ENCODE measurements around the gene AGTPBP1. TPM values are rescaled to one million over a fixed set of nuclear protein-coding genes. Genes with fewer than 3 reads are reported as not detected.
"Not testable (repeated sequence)": the region's sequence is repeated elsewhere in the genome, so short reads cannot be mapped to it uniquely, and the experiment has no call there.

AGTPBP1 gene
- total and polyA plus RNA-seq, 2 donors, result 15.9 to 34.7 TPM

DNA sequence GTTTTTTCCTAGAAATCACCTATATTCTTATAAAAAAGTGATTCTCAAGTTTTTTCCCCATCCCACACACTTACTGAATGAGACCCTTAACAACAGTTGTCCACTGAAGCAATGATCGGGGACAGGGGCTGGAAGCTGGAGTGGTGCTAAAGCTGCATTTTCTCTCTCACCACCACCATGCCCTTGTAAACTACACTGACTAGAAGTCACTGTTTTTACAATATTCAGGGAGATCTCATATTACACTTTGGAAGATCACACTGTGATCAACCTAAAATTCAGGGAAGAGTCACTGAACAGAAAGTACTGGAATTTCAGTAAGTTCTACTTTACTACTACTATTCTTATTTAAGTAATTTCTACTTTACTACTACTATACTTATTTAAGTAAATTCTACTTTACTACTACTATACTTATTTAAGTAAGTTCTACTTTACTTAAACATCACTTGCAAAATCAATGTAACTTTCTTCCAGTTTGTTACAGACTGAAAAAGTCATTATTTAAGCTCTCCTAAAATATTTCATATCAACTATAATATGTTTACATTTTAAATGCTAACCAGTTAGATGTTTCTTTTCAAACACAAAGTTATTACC lies 164.3 kb downstream of the AGTPBP1 start:
- DNase-seq (ENCODE audit: low read depth in 6 of 9, low spot score in 9 of 9), result no peak
- Histone ChIP-seq H3K9me3 (ENCODE audit: control insufficient read depth in 2 of 2, insufficient read depth in 1 of 2, low read length in 1 of 2) (no peaks in the 10 kb centered on the region), H3K4me1 (ENCODE audit: control insufficient read depth in 2 of 2, insufficient read depth in 2 of 2, low read length in 2 of 2) (no peaks in the 10 kb centered on the region), H3K27ac (ENCODE audit: low read depth in 1 of 2, low read length in 1 of 2) (no peak overlapping the region), H3K36me3 (ENCODE audit: control insufficient read depth in 2 of 2, insufficient read depth in 2 of 2, low read length in 1 of 2) (peaks cover 0 to 3% of the 10 kb centered on the region in 2 donors), H3K27me3 (ENCODE audit: control insufficient read depth in 2 of 2, insufficient read depth in 1 of 2, low read length in 1 of 2) (no peaks in the 10 kb centered on the region), H3K4me3 (ENCODE audit: low read length in 2 of 2) (no peak overlapping the region)
- 98% methylated on average over 1 of the region's 1 CpG for WGBS

DNA sequence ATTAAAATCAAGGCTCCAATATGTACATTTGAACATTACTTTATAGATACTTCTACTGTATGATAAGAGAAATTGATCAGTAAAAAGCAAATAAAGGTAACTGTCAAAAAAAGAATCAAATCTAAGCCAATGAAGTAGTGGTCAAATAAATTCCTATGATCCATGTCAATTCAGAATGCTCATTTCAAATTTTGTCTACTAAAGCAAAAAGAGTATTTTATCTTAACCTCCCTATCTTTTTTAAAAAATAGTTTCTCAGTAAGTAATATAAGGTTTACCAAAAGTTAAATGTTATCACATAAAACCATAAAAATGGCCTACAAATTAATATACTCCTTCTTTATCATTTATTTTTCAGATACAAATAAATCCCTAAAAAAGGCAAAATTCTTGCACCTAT lies 165.9 kb downstream of the AGTPBP1 start:
- Histone ChIP-seq H3K27ac (ENCODE audit: low read depth in 1 of 2, low read length in 1 of 2) (no peak overlapping the region), H3K4me1 (ENCODE audit: control insufficient read depth in 2 of 2, insufficient read depth in 2 of 2, low read length in 2 of 2) (no peaks in the 10 kb centered on the region), H3K27me3 (ENCODE audit: control insufficient read depth in 2 of 2, insufficient read depth in 1 of 2, low read length in 1 of 2) (no peaks in the 10 kb centered on the region), H3K36me3 (ENCODE audit: control insufficient read depth in 2 of 2, insufficient read depth in 2 of 2, low read length in 1 of 2) (peaks cover 0 to 3% of the 10 kb centered on the region in 2 donors), H3K9me3 (ENCODE audit: control insufficient read depth in 2 of 2, insufficient read depth in 1 of 2, low read length in 1 of 2) (no peaks in the 10 kb centered on the region), H3K4me3 (ENCODE audit: low read length in 2 of 2) (no peak overlapping the region)
- no peak for DNase-seq (ENCODE audit: low read depth in 6 of 9, low spot score in 9 of 9)

GRCh38 chr9:85573546-85573945 lies 168.2 kb downstream of the AGTPBP1 start:
- 97% methylated on average over 24 of the region's 26 CpGs for WGBS
- not testable (repeated sequence) for H3K4me1 ChIP-seq (ENCODE audit: control insufficient read depth in 2 of 2, insufficient read depth in 2 of 2, low read length in 2 of 2); H3K4me3 ChIP-seq (ENCODE audit: low read length in 2 of 2); H3K36me3 ChIP-seq (ENCODE audit: control insufficient read depth in 2 of 2, insufficient read depth in 2 of 2, low read length in 1 of 2); H3K27ac ChIP-seq (ENCODE audit: low read depth in 1 of 2, low read length in 1 of 2); H3K9me3 ChIP-seq (ENCODE audit: control insufficient read depth in 2 of 2, insufficient read depth in 1 of 2, low read length in 1 of 2); DNase-seq (ENCODE audit: low read depth in 6 of 9, low spot score in 9 of 9); H3K27me3 ChIP-seq (ENCODE audit: control insufficient read depth in 2 of 2, insufficient read depth in 1 of 2, low read length in 1 of 2)

GRCh38 chr9:85572917-85573316 lies 168.8 kb downstream of the AGTPBP1 start:
- DNase-seq (ENCODE audit: low read depth in 6 of 9, low spot score in 9 of 9); H3K27me3 ChIP-seq (ENCODE audit: control insufficient read depth in 2 of 2, insufficient read depth in 1 of 2, low read length in 1 of 2); H3K27ac ChIP-seq (ENCODE audit: low read depth in 1 of 2, low read length in 1 of 2); H3K4me1 ChIP-seq (ENCODE audit: control insufficient read depth in 2 of 2, insufficient read depth in 2 of 2, low read length in 2 of 2); H3K9me3 ChIP-seq (ENCODE audit: control insufficient read depth in 2 of 2, insufficient read depth in 1 of 2, low read length in 1 of 2); H3K4me3 ChIP-seq (ENCODE audit: low read length in 2 of 2); H3K36me3 ChIP-seq (ENCODE audit: control insufficient read depth in 2 of 2, insufficient read depth in 2 of 2, low read length in 1 of 2): not testable (repeated sequence)
- 97% methylated on average over 11 of the region's 11 CpGs for WGBS

GRCh38 chr9:85569988-85570387 lies 171.8 kb downstream of the AGTPBP1 start:
- Histone ChIP-seq H3K36me3 (ENCODE audit: control insufficient read depth in 2 of 2, insufficient read depth in 2 of 2, low read length in 1 of 2) (peaks cover 0 to 3% of the 10 kb centered on the region in 2 donors), H3K4me1 (ENCODE audit: control insufficient read depth in 2 of 2, insufficient read depth in 2 of 2, low read length in 2 of 2) (no peaks in the 10 kb centered on the region), H3K9me3 (ENCODE audit: control insufficient read depth in 2 of 2, insufficient read depth in 1 of 2, low read length in 1 of 2) (no peaks in the 10 kb centered on the region), H3K27me3 (ENCODE audit: control insufficient read depth in 2 of 2, insufficient read depth in 1 of 2, low read length in 1 of 2) (no peaks in the 10 kb centered on the region), H3K4me3 (ENCODE audit: low read length in 2 of 2) (no peak overlapping the region), H3K27ac (ENCODE audit: low read depth in 1 of 2, low read length in 1 of 2) (no peak overlapping the region)
- no peak for DNase-seq (ENCODE audit: low read depth in 6 of 9, low spot score in 9 of 9)
- 97% methylated on average over 2 of the region's 2 CpGs for WGBS

- Histone ChIP-seq H3K36me3 (ENCODE audit: control insufficient read depth in 2 of 2, insufficient read depth in 2 of 2, low read length in 1 of 2) (no peaks in the 10 kb centered on the region), H3K4me1 (ENCODE audit: control insufficient read depth in 2 of 2, insufficient read depth in 2 of 2, low read length in 2 of 2) (no peaks in the 10 kb centered on the region), H3K4me3 (ENCODE audit: low read length in 2 of 2) (no peak overlapping the region), H3K27ac (ENCODE audit: low read depth in 1 of 2, low read length in 1 of 2) (no peak overlapping the region), H3K27me3 (ENCODE audit: control insufficient read depth in 2 of 2, insufficient read depth in 1 of 2, low read length in 1 of 2) (no peaks in the 10 kb centered on the region), H3K9me3 (ENCODE audit: control insufficient read depth in 2 of 2, insufficient read depth in 1 of 2, low read length in 1 of 2) (no peaks in the 10 kb centered on the region)
- WGBS, result 97% methylated on average over 3 of the region's 3 CpGs
- no peak for DNase-seq (ENCODE audit: low read depth in 6 of 9, low spot score in 9 of 9)
These were observed 182.2 kb downstream of the AGTPBP1 start for GRCh38 chr9:85559526-85559925.

DNA sequence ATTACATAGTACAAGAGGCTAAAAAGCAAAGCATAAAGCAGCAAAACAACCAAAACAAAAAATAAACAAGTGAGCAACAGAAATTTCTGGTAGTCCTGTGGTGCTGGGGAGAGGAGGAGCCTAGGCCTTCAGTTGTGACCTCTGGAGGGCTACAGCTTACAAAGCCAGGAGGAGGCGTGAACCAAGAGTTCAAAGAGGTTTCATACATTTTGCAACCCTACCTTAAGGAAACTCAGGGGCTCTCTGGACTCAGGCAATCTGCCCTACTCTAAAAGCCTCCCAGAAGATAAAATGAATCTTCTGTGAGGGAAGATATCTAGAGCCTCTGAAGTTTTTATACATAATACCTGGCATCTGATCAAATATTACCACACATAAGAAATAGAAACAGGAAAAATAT lies 187.4 kb downstream of the AGTPBP1 start:
- WGBS, result 98% methylated on average over 1 of the region's 1 CpG
- Histone ChIP-seq H3K36me3 (ENCODE audit: control insufficient read depth in 2 of 2, insufficient read depth in 2 of 2, low read length in 1 of 2) (no peaks in the 10 kb centered on the region), H3K4me3 (ENCODE audit: low read length in 2 of 2) (no peak overlapping the region), H3K27me3 (ENCODE audit: control insufficient read depth in 2 of 2, insufficient read depth in 1 of 2, low read length in 1 of 2) (no peaks in the 10 kb centered on the region), H3K9me3 (ENCODE audit: control insufficient read depth in 2 of 2, insufficient read depth in 1 of 2, low read length in 1 of 2) (no peaks in the 10 kb centered on the region), H3K4me1 (ENCODE audit: control insufficient read depth in 2 of 2, insufficient read depth in 2 of 2, low read length in 2 of 2) (peaks cover 0 to 2% of the 10 kb centered on the region in 2 donors), H3K27ac (ENCODE audit: low read depth in 1 of 2, low read length in 1 of 2) (no peak overlapping the region)
- DNase-seq (ENCODE audit: low read depth in 6 of 9, low spot score in 9 of 9), result no peak

DNA sequence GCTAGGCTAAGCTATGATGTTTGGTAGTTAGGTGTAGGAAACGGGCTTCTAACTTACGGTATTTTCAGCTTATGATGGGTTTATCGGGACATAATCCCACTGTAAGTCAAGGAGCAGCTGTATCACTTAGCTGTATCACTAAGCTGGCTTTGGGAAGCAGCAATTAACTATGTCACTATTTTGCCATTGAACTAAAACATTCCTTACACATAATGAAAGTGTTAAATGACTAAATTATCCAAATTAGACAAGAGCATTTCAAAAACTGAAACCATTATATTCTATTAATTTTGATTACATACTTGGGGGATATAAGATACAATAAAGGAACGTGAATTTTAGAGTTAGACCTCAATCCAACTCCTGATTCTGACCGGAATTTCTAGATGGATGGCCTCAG lies 188.3 kb downstream of the AGTPBP1 start:
- H3K36me3 ChIP-seq (ENCODE audit: control insufficient read depth in 2 of 2, insufficient read depth in 2 of 2, low read length in 1 of 2), result no peaks in the 10 kb centered on the region
- H3K4me1 ChIP-seq (ENCODE audit: control insufficient read depth in 2 of 2, insufficient read depth in 2 of 2, low read length in 2 of 2), result peaks cover 0 to 2% of the 10 kb centered on the region in 2 donors
- H3K27ac ChIP-seq (ENCODE audit: low read depth in 1 of 2, low read length in 1 of 2), result no peak overlapping the region
- H3K9me3 ChIP-seq (ENCODE audit: control insufficient read depth in 2 of 2, insufficient read depth in 1 of 2, low read length in 1 of 2), result no peaks in the 10 kb centered on the region
- H3K4me3 ChIP-seq (ENCODE audit: low read length in 2 of 2), result no peak overlapping the region
- no peak for DNase-seq (ENCODE audit: low read depth in 6 of 9, low spot score in 9 of 9)
- H3K27me3 ChIP-seq (ENCODE audit: control insufficient read depth in 2 of 2, insufficient read depth in 1 of 2, low read length in 1 of 2), result no peaks in the 10 kb centered on the region
- WGBS, result 96% methylated on average over 5 of the region's 5 CpGs

DNA sequence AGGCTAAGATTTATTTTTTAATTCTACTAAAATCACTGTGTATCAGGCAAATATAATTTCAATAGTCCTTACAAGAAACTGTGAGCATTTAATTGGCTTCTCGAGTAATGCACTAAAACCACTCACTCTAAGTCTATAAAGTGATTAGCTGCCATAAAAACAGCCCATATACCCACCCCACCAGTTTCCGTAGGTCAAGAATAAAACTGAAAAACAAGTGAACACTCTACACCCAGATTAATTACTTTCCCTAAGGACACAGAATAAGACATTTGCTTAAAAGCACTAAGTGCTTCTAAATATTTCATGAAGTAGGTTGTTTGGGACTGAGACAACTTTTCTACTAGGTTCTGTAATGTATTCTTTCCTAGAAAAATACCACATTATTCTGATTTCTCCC lies 194.2 kb downstream of the AGTPBP1 start:
- H3K27me3 ChIP-seq (ENCODE audit: control insufficient read depth in 2 of 2, insufficient read depth in 1 of 2, low read length in 1 of 2), result no peaks in the 10 kb centered on the region
- H3K4me3 ChIP-seq (ENCODE audit: low read length in 2 of 2), result no peak overlapping the region
- H3K36me3 ChIP-seq (ENCODE audit: control insufficient read depth in 2 of 2, insufficient read depth in 2 of 2, low read length in 1 of 2), result no peaks in the 10 kb centered on the region
- H3K27ac ChIP-seq (ENCODE audit: low read depth in 1 of 2, low read length in 1 of 2), result no peak overlapping the region
- H3K9me3 ChIP-seq (ENCODE audit: control insufficient read depth in 2 of 2, insufficient read depth in 1 of 2, low read length in 1 of 2), result no peaks in the 10 kb centered on the region
- no peaks in the 10 kb centered on the region for H3K4me1 ChIP-seq (ENCODE audit: control insufficient read depth in 2 of 2, insufficient read depth in 2 of 2, low read length in 2 of 2)
- 98% methylated on average over 2 of the region's 2 CpGs for WGBS
- DNase-seq (ENCODE audit: low read depth in 6 of 9, low spot score in 9 of 9), result no peak

- no peaks in the 10 kb centered on the region for H3K36me3 ChIP-seq (ENCODE audit: control insufficient read depth in 2 of 2, insufficient read depth in 2 of 2, low read length in 1 of 2)
- H3K9me3 ChIP-seq (ENCODE audit: control insufficient read depth in 2 of 2, insufficient read depth in 1 of 2, low read length in 1 of 2), result no peaks in the 10 kb centered on the region
- H3K27me3 ChIP-seq (ENCODE audit: control insufficient read depth in 2 of 2, insufficient read depth in 1 of 2, low read length in 1 of 2), result no peaks in the 10 kb centered on the region
- H3K4me3 ChIP-seq (ENCODE audit: low read length in 2 of 2), result no peak overlapping the region
- H3K4me1 ChIP-seq (ENCODE audit: control insufficient read depth in 2 of 2, insufficient read depth in 2 of 2, low read length in 2 of 2), result no peaks in the 10 kb centered on the region
- DNase-seq (ENCODE audit: low read depth in 6 of 9, low spot score in 9 of 9), result no peak
- WGBS, result 85% methylated on average over 1 of the region's 1 CpG
- no peak overlapping the region for H3K27ac ChIP-seq (ENCODE audit: low read depth in 1 of 2, low read length in 1 of 2)
These were observed 198.6 kb downstream of the AGTPBP1 start for GRCh38 chr9:85543196-85543595.
